ENCODE data around the gene RNF213.
"Not testable (repeated sequence)": the region's sequence is repeated elsewhere in the genome, so short reads cannot be mapped to it uniquely, and the experiment has no call there.

RNF213 gene

DNA sequence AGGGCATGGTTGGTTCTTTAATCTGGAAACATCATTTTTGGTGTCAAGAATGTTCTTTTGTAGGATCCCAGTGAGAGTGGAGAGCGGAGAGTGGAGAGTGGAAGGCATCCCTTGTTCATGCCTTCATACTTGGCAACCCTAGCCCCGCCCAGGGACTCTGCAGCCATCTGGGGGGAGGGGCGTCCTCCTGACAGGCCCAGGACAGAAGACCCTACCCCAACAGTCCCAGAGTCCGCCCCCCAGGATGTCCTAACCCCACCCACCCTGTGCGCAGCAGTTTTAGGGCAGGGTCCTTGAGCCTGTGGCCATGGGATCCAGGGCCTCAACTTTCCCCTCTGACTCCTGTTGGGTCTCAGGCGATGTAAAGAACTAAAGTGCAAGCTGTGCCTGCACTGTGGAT is 36.0 kb upstream of the RNF213 start:
- no peak for DNase-seq

- DNase-seq = peak; percentile 16
Observed at GRCh38 chr17:80225230-80225629, 35.4 kb upstream of the RNF213 start.

- DNase-seq = no peak
Observed at GRCh38 chr17:80227156-80227555, 33.5 kb upstream of the RNF213 start.

DNA sequence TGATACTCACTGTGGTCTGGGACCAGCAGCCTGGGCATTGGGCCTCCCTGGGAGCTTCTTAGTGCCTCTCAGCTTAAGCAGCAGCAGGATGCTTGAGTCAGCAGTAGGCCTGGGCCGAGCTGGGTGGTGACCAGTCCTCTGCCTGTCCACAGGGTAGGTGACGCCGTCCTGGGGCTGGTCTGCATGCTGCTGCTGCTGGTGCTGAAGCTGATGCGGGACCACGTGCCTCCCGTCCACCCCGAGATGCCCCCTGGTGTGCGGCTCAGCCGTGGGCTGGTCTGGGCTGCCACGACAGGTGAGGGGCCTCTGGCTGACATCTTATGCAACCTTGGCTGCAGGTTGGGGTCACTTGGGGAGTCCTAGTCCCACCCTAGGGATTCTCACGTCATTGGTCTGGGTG is 33.0 kb upstream of the RNF213 start:
- DNase-seq = no peak

DNA sequence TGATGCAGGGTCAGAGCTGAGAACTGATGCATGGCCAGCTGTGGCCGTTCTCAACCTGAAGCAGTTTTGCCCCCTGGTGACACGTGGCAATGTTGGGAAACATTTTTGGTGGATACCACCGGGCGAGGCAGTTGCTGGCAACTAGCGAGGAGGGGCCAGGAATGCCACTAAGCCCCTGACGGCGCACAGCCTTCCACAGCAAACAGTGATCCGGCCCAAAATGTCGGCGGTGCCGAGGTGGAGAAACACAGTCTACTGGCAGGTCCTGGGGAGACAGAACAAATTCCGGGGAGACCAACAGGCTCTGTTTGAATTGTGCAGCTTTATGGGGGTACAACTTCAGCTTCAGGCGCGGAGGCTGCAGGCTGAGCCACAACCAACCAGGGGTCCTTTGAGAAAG is 32.2 kb upstream of the RNF213 start:
- DNase-seq = no peak

GRCh38 chr17:80229011-80229410 is 31.6 kb upstream of the RNF213 start:
- no peak for DNase-seq

GRCh38 chr17:80232438-80232837 is 28.2 kb upstream of the RNF213 start:
- DNase-seq = no peak

DNA sequence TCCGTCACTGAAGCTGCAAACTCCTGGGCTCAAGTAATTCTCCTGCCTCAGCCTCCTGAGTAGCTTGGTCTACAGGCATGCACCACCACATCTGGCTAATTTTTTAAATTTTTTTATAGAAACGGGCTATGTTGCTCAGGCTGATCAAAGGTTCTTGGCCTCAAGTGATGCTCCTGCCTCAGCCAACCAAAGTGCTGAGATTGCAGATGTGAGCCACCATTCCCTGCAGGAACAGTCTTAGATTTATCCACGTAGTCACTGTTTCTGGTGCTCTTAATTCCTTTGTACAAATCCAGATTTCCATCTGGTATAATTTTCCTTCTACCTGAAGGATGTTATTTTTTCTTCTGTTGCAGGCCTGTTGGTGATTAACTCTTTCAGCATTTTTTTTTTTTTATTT is 27.4 kb upstream of the RNF213 start:
- no peak for DNase-seq

DNA sequence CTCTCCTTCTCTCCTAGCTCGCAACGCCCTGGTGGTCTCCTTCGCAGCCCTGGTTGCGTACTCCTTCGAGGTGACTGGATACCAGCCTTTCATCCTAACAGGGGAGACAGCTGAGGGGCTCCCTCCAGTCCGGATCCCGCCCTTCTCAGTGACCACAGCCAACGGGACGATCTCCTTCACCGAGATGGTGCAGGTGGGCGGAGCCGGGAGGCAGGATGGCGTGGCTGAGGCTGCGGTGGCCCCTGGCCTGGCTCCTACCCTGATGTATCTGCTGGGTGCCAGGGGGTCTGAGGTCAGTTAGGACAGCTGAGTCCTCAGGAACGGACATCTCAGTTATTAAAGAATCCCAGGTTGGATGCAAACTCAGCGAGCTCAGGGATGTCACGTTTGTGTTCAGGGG is 23.7 kb upstream of the RNF213 start:
- no peak for DNase-seq

DNA sequence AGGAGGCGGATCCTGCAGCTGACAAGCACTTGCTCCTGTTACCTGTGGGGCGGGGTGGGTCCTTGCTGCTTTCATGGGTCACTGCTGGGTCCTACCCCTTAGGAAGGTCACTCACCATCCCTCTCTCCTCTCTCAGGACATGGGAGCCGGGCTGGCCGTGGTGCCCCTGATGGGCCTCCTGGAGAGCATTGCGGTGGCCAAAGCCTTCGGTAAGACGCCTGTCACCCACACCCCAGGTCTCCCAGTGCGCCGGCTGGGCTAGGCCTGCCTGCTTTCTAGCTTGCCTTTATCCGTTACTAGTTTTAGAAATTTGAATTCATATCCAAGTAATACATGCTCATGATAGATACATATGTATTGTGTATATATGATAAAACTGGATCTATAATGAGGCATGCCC is 23.3 kb upstream of the RNF213 start:
- DNase-seq = no peak

- DNase-seq = no peak
Observed at GRCh38 chr17:80242505-80242904, 18.1 kb upstream of the RNF213 start.

DNA sequence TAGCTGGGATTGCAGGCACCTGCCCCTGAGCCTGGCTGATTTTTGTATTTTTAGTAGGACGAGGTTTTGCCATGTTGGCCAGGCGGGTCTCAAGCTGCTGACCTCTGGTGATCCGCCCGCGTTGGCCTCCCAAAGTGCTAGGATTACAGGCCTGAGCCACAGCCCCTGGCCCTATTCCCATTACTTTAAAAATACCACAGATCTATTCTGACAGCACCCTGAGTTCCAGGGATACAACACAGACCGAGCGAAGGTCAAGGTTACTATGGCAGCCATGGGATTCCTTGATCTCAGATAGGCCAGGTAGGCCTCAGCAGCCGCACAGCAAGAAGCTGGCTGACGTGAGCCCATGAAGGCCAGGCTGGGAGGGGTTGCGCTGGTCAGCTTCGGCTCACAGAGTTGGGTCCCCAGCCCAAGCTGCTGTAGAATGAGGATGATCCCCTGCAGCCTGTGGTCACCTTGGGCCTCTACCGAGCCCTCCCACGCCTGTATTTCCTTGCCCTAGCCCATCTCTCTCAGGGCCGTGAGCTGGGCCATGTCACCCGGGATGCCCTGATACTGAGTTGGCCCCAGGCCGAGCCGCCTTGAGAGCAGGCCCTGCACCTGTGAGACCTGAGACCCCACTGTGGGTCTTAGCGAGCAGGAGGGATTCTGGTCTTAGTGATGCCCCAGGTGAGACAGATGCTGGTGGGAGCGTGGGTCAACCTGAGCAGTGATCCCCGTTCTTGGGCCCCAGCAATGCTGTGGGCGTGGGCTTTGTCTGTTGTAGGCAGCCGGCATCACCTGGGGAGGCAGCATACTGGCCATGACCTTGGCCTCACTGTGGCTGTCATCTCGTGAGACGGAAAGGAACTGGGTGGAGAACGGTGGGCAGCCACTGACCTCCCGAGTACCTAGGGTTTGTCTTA is 16.9 kb upstream of the RNF213 start:
- DNase-seq = no peak

DNA sequence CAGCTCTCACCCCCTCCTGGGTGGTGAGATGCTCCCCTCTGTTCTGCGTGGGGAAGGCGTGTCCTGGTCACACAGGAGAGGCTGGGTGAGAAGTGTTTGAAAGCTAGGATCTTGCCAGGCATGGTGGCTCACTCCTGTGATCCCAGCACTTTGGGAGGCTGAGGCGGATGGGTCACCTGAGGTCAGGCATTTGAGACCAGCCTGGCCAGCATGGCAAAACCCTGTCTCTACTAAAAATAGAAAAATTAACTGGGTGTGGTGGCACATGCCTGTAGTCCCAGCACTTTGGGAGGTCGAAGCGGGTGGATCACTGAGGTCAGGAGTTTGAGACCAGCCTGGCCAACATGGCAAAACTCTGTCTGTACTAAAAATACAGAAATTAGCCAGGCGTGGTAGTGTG is 16.2 kb upstream of the RNF213 start:
- DNase-seq = not testable (repeated sequence)

GRCh38 chr17:80244871-80245509 is 15.7 kb upstream of the RNF213 start:
- DNase-seq = no peak

GRCh38 chr17:80245566-80246265 is 14.9 kb upstream of the RNF213 start:
- no peak for DNase-seq

DNA sequence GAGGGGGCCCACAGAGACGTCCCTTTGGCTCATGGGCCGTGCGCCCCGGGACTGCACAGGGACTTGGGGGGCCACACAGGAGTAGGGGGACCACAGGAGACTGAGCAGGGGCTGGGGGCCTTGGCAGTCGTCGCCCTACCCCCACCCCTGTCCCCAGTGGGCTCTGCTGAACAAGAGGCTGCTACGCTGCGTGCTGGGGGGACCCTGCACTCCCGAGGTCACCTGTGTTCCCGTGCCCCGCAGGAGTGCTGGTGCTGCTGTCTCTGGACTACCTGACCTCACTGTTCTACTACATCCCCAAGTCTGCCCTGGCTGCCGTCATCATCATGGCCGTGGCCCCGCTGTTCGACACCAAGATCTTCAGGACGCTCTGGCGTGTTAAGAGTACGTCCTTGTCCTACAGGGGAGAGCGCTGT is 14.4 kb upstream of the RNF213 start:
- DNase-seq = no peak

GRCh38 chr17:80246726-80247125 is 13.9 kb upstream of the RNF213 start:
- no peak for DNase-seq

GRCh38 chr17:80247561-80247960 is 13.1 kb upstream of the RNF213 start:
- DNase-seq = no peak

DNA sequence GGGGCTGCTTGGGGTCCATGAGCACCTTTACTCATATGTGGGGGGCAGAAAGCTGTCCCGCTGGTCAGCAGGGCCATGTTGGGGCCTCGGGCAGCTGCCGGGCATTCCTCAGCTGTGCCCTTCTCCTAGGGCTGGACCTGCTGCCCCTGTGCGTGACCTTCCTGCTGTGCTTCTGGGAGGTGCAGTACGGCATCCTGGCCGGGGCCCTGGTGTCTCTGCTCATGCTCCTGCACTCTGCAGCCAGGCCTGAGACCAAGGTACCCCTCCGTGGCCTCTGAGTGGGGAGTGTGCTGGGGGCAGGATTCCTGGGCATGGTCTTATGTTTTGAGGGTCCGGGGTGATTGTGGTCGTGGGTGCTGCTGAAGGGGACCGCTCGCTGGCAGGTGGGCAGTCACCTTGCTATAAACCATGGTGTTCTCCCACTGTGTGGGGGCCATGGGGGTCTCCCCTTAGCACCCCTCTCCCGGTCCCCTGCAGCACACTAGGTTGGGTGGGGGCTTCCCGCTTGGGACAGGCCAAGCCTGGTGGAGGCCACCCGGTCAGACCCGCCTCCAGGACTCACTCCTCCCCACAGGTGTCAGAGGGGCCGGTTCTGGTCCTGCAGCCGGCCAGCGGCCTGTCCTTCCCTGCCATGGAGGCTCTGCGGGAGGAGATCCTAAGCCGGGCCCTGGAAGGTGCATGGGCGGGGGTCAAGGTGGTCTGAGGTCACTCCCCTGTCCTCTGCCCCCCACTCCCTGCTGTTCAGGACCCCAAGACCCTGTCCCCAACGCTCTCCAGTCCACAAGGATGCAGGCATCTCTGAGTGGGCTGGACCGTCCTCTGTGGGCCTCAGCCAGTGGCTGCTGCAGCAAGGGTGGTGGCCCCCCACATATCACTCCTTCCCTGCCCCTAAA is 12.4 kb upstream of the RNF213 start:
- no peak for DNase-seq

DNA sequence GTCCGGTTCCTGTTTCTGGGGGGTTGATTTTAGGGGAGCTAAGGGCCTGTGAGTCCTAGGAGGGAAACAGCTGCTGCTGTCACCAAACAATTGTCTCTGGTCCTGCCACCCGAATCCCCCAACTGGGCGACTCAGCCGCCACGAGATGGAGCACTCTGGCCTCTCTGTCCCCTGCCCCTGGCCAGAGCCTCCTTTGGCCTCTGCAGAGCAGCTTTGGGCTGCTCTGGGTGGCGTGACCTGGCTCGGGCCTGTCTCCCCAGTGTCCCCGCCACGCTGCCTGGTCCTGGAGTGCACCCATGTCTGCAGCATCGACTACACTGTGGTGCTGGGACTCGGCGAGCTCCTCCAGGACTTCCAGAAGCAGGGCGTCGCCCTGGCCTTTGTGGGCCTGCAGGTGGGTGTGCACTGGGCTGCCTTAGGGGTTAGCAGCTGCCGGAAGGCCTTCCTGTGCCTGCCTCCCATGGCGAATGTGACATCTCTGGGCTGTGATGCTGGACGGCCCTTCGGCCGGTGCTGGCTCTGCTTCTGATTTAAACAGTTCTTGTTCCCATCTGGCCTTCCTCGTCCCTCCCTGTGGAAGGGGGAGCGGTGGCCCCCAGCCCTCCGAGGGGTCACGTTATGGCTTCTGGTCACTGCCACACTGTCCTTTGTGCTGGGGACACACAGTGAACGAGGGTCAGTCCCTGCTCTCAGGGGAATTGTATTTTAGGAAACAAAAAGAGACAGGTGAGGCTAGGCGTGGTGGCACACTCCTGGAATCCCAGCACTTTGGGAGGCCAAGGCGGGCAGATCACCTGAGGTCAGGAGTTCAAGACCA is 11.6 kb upstream of the RNF213 start:
- no peak for DNase-seq

DNA sequence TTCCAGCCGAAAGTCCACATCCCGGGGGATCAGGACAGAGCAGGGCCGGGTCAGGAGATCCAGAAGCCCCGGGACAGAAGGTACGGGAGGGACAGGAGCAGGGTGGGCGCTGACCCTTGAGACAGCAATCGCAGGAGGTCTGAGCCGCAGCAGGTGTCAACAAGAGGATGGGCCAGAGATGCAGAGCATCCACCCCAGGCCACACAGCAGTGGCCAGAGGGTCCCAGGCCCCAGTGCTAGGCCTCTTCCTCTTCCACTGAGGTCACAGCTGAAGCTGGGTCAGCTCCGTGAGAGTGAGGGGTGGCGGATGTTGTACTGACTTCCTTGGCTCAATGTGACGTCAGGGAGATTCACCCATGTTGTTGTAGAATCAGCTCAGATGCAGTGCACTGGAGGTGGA is 8.7 kb upstream of the RNF213 start:
- no peak for DNase-seq

DNA sequence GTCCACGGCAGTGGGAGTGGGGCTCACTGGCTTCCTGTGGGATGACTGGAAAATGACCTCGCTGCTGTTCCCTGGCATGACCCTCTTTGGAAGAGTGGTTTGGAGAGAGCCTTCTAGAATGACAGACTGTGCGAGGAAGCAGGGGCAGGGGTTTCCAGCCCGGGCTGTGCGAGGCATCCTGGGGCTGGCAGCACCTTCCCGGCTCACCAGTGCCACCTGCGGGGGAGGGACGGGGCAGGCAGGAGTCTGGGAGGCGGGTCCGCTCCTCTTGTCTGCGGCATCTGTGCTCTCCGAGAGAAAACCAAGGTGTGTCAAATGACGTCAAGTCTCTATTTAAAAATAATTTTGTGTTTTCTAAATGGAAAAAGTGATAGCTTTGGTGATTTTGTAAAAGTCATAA is 7.8 kb upstream of the RNF213 start:
- peak; percentile 76 for DNase-seq
